Peyer's patch (tissue), 4 donors: Measurements from ENCODE around the gene PTH1R.

Source experiments
- CTCF ChIP-seq, 6 experiments: fragments of 450-650 bp in 4 of 6; fragments of 200-600 bp in 2 of 6; sonication (generic) in 1 of 6; IDR thresholded peaks; one replicate each; pipeline ENCODE4 v1.5.1; 2017 to 2019; ENCODE audit warnings: antibody characterized with exemption in 6 of 6, mild to moderate bottlenecking in 3 of 6, moderate library complexity in 1 of 6
- POLR2A ChIP-seq, 2 donors: fragments of 450-650 bp; IDR thresholded peaks; one replicate each; pipeline ENCODE4 v1.5.1; 2017; ENCODE audit warnings: antibody characterized with exemption in 2 of 2, mild to moderate bottlenecking in 2 of 2, moderate library complexity in 2 of 2

- no peak for TF ChIP-seq POLR2A (IDR thresholded peaks at IDR 0.05)
- no peak for TF ChIP-seq CTCF (IDR thresholded peaks at IDR 0.05)
Measured at GRCh38 chr3:46934072-46934471, 56.6 kb downstream of the PTH1R start.
